GM21786 (cell line): ENCODE results near the gene CRP.
"Not testable (repeated sequence)": the region's sequence is repeated elsewhere in the genome, so short reads cannot be mapped to it uniquely, and the experiment has no call there.

ENCODE experiments used
- ATAC-seq: cut with Tn5 transposase; IDR thresholded peaks from one replicate; pipeline ENCODE4 v1.9.1; 2021; ENCODE audit not compliant: unreplicated experiment

Gene CRP

GRCh38 chr1:159714529-159714928, at the start of gene CRP:
Gene CRP (minus strand): TSS chr1:159714589. CDS start chr1:159714485, 104 bp downstream.
- ATAC-seq = no peak

GRCh38 chr1:159763686-159764085, 49.3 kb upstream of the CRP start:
- ATAC-seq = no peak

GRCh38 chr1:159756397-159756796, 42.0 kb upstream of the CRP start:
- ATAC-seq = no peak

GRCh38 chr1:159755451-159756007, 41.1 kb upstream of the CRP start:
- no peak for ATAC-seq

GRCh38 chr1:159753386-159753785, 39.0 kb upstream of the CRP start:
- no peak for ATAC-seq

DNA sequence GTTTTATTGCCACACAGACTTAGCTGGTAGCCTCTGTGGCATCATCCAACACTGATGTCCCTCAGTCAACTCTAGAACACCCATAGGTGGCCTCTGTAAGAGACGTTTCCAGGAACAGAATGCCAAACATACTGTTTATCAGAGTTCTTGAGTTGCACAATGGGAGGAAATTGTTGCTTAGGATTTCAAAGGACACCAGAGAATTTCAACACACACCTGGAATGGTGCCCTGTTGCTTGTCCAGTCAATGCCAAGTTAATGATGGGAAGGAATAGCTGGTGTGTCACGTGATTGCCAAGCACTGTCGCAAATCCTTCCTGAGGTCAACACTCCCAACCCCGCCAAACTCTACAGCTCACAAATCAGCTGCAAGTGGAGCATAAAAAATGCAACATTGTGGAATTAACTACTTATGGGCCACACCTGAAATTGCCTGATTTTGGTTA, 37.8 kb upstream of the CRP start:
- no peak for ATAC-seq

GRCh38 chr1:159751031-159751430, 36.6 kb upstream of the CRP start:
- no peak for ATAC-seq

DNA sequence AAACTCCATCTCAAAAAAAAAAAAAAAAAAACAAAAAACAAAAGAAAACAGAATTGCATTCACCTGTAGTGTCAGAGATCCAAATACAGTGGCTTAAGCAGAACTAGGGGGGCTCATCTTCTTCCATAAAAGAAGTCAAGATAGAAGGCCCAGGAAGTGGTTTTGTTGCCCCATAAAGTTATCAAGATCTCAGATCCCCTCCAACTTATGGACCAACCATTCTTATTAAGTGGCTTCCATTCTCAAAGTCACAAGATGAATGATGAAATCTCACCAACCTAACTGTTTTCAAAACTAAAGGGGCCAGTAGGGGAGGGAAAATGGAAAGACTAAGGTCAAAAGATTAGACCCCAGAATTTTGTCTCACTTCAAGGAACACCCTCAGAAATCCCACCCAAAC, 36.2 kb upstream of the CRP start:
- no peak for ATAC-seq

DNA sequence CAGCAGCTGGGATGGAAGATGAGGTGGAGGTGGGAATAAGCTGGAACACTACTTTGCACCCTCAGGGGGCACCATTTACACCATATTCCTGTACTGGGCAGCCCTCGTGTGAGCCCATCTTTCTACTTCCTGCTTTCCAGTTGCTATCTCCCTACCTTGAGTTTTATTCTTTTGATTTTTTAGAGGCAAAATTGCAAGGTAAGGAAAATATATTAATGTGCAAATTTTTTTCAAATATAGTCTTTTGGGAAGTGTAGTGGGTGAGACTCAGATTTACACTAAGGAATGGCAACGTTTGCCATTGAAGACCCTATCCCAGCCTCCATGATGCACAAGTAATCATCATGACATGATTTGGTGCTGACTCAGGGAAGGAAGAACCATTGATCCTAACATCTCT, 35.2 kb upstream of the CRP start:
- no peak for ATAC-seq

DNA sequence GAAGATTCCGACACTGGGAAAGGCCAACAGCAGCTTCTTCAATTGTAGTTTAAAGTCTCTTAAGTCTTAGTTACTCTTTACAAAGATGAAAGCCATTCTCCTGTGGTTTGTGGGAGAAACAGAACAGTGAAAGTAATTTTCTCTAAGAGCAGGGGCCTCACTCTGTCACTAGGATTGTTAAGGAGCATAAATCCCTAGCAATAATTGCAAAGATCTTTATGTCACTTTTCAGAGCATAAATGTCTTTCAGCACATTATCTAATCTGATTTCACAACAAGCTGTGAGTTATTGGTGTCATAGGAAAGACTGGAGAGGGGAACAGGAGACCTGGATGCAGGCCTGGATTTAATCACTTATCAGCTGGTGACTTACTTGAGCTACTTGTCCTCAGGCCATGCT, 34.0 kb upstream of the CRP start:
- no peak for ATAC-seq

DNA sequence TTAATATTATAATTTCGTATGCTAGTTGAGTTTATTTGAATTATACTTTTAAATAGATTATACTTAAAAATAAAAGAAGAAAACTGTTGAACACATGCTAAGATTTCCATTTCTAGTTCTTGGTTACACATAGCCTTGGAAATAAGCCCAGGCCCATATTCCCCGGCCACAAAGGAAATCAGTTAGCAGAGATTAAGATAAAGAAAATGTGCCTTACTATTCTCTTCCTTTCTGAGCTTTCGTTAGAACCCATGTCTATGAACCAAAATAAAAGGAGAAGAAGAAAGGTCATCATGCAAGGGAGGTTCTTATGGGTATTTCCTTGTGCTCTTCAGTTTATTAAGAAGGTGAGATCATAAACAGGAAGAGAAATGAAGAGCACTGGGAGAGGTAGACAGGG, 32.3 kb upstream of the CRP start:
- no peak for ATAC-seq

DNA sequence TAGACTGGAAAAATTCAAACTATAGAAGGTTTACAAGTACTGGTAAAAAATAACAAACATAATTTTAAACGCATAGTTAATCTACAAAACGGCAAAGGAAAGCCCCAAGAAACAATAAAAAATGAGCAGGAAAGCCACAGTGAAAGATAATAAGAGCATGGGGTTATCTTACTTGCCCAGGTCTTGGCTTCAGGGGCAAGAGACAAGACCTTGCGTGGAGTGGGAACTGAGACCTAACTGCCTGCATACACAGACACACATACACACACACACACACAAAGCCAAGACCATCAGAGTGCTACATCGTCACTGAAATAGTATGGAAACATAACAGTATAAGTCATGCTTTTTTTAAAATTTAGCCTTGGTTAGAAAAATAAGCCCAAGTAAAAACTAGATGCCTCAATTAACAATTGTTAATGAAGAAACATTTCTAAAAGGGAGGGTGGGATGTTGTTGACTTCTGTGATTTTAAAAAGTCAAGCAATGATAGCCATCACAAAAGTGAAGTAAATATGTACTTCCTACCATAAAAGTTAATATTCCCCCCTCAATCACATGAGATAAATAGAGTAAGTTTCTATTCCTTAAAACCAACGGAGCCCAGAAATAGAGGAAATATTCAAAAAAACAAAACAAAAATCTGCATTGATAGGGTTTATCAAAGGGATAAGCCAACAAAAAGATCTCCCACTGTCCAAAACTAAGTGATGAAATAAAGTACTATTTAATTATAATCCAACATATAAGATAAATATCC, 29.4 kb upstream of the CRP start:
- no peak for ATAC-seq

- no peak for ATAC-seq
These were observed 23.0 kb upstream of the CRP start for GRCh38 chr1:159737238-159737916.

GRCh38 chr1:159723188-159723587, 8.8 kb upstream of the CRP start:
- ATAC-seq = not testable (repeated sequence)

DNA sequence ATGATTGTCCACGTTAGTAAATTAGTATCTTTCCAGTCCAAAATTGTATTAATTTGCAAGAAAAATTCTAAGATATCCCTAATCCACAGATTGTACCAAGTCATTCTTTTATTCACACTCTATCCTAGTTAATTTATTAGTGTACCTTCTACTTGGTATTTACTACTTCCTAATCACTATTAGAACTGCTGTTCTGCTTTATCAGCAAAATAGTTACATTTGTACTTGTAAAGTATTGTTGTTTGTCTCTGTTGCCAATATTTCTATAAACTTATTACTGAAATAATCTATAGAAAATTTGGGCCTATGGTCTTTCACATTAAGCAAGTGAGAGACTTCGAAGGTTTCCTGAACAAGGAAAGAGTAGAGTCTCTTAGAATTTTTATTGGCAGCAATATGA, 5.6 kb upstream of the CRP start:
- no peak for ATAC-seq

DNA sequence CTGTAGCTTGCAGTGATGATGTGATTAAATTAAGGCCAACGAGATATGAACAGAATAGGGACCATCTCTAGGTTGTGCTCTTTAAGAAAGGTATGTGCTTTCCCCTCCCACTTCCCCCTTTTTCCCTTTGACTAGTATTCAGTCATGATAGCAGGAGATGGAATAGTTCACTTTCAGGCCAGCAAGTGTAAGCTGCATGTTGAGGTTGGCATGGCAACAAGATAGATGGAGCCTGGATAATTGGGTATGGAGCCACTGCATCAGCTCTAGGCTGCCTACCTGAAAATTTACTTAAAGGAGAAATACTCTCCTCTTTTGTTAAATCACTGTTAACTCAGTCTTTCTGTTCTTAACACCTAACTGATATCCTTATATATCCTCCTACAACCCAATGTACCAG, 1.5 kb upstream of the CRP start:
- no peak for ATAC-seq

DNA sequence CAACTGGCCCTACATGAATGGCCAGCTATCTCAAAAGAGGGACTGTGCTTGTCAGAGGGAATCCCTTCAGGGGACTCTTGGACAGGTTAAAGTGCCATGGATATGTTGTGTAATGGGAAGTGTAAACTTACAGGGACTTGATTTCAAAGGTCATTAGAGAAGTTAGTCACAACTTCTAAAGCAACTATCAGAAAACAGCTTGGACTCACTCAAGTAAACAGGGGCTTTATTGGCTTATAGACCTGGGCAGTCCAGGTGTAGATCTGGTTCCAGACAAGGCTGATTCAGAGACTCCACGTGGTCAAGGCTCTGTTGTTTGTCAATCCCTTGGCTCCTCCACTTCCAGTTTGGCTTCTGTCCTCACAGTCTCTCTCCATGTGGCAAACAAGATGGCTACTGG, 2.3 kb downstream of the CRP start:
- no peak for ATAC-seq

DNA sequence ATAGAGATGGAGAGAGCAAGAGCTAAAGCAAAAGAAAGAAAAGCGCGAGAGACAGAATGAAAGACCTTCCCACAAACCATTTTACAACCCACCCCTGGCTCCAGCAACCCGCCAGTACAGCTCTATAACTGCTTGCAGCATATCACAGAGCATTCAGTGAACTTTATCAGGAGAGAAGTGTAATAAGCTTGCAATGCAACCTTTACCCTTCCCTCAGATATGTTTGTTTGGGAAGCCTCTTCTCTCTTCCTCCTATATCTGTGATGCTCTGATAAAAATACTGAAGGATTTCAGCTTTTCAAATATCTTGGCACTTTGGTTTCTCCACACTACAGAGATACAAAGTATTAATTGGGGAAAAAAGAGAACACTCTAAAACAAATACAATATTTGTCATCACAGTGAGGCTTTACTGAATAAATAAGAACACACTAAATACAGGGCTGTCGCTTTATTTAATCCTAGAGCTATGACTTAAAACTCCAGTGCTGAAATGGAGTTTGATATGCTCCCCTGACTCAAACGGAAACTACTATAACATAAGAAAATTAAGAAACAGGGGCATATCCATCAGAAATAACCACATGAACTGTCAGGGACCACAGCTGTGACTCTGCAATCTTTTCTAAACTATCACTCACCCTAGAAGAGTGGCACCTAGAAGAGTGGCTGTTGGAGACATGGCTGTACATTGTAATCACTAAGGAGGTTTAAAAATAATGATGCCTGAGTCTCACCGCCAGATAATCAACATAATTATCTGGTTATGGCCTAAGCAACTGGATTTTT, 6.7 kb downstream of the CRP start:
- no peak for ATAC-seq

- ATAC-seq = no peak
These were observed 8.5 kb downstream of the CRP start for GRCh38 chr1:159705904-159706256.

DNA sequence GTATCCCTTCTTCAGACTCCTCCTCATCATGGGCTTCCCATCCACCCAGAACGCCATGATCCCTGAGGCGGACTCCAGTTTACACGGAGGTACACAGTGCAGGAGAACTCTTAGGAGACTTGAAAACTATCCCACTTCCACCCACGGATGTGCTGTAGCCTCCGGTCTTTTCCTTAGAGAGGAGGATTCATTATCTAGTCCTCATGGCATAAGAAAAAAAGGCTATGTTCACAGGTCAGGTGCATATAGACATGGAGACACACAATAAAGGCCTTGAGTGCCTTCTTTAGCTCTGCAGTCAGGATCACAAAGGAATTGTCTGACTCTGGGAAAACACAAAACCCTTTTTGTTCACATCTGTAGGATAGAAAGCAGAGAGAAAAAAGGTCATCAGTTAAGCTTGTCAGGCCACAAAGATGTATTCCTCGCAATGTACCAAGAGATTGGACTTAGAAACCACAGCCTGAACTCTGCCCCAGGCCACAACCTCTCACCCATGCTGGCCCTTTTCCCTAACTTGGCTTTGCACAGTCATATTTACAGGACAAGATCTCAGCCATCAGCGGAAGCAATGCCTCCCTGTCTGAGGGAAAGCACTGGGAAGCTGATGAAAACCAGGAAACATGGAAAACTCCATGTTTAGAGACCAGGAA, 9.0 kb downstream of the CRP start:
- ATAC-seq = no peak

GRCh38 chr1:159704481-159704880, 9.9 kb downstream of the CRP start:
- ATAC-seq = no peak
